Karpas-422 (cell line): ENCODE measurements around the gene OR5H14. TPM values are rescaled to one million over a fixed set of nuclear protein-coding genes. Genes with fewer than 3 reads are reported as not detected.

Source experiments
- DNase-seq: peaks from one replicate; pipeline ENCODE4 v3.0.0-alpha.2; 2015
- H2AFZ ChIP-seq: fragments of 200-600 bp; sonication (generic); 2 replicates; pipeline ENCODE4 v1.6.1; 2014; ENCODE audit warnings: antibody characterized with exemption, low read length, mixed read lengths
- H3K27ac ChIP-seq: fragments of 200-600 bp; sonication (generic); 2 replicates; pipeline ENCODE4 v1.5.1; 2014; ENCODE audit warnings: mild to moderate bottlenecking, low read length, moderate library complexity
- H3K27me3 ChIP-seq: fragments of 200-600 bp; sonication (generic); 2 replicates; pipeline ENCODE4 v1.6.1; 2014; ENCODE audit warnings: low read length, mixed read lengths
- H3K36me3 ChIP-seq: fragments of 200-600 bp; sonication (generic); 2 replicates; pipeline ENCODE4 v1.6.1; 2014; ENCODE audit warnings: low read length, mixed read lengths; ENCODE audit not compliant: insufficient read depth
- H3K4me1 ChIP-seq: fragments of 200-600 bp; sonication (generic); 2 replicates; pipeline ENCODE4 v1.6.1; 2014; ENCODE audit warnings: mild to moderate bottlenecking, low read length, mixed read lengths
- H3K4me2 ChIP-seq: fragments of 200-600 bp; sonication (generic); 2 replicates; pipeline ENCODE4 v1.6.1; 2014; ENCODE audit warnings: low read length, low read depth, mild to moderate bottlenecking; ENCODE audit not compliant: poor library complexity, severe bottlenecking
- H3K4me3 ChIP-seq: fragments of 200-600 bp; sonication (generic); 2 replicates; pipeline ENCODE4 v1.5.1; 2014; ENCODE audit warnings: mild to moderate bottlenecking, antibody characterized with exemption, low read length, mixed read lengths
- H3K79me2 ChIP-seq: fragments of 200-600 bp; sonication (generic); 2 replicates; pipeline ENCODE4 v1.6.1; 2014; ENCODE audit warnings: mild to moderate bottlenecking, low read length, mixed read lengths
- H3K9ac ChIP-seq: fragments of 200-600 bp; sonication (generic); 2 replicates; pipeline ENCODE4 v1.6.0; 2014; ENCODE audit warnings: low read length
- H3K9me2 ChIP-seq: fragments of 200-600 bp; sonication (generic), shearing (Covaris generic); replicated peaks from 2 replicates; pipeline ENCODE4 v1.6.0; 2014; ENCODE audit warnings: mild to moderate bottlenecking, low read length, moderate library complexity; ENCODE audit not compliant: insufficient read depth
- H3K9me3 ChIP-seq: fragments of 300-700, 200-600 bp; sonication (generic); 2 replicates; pipeline ENCODE4 v1.6.1; 2014; ENCODE audit warnings: low read length, mixed read lengths
- H4K20me1 ChIP-seq: fragments of 200-600 bp; sonication (generic); 2 replicates; pipeline ENCODE4 v1.6.1; 2014; ENCODE audit warnings: mild to moderate bottlenecking, antibody characterized with exemption, low read length, low read depth; ENCODE audit not compliant: insufficient read depth
- total RNA-seq: library from RNA; depleted of rRNA; stranded (reverse); fragments of >200 nt; shearing (Covaris generic); gene quantifications from 2 replicates; pipeline ENCODE4 v1.2.3, GENCODE V29; 2014; ENCODE audit warnings: low replicate concordance; rRNA removed

OR5H14 gene
- not detected in 2 replicates for total RNA-seq

DNA sequence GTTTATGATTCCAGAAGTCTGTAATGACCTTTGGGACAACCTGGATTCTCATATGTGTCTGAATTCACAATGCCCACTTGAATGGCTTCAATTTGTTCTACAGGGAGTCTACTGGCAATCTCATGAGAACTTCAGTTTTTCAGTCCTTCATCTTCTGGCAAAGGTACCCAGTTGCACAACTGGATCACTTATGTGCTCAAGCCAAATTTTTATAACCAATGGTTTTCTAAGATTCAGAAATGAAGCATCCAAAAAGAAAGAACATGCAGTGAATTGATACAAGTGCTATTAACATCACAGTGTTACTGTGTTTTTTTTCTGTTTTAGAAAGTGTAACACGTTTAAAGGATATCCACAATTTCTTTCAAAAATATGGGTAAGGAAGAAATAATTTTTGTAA is at the start of gene OR5H14:
OR5H14 (plus strand) TSS at position 301 of the 400 bp plus-strand sequence. CDS start 1,907 bp downstream, outside the sequence.
- H2AFZ ChIP-seq: no peak within 1 kb of the TSS
- H3K9me3 ChIP-seq: no peaks in the 10 kb centered on the region
- H3K9ac ChIP-seq: no peak within 1 kb of the TSS
- H4K20me1 ChIP-seq: no peaks in the 10 kb centered on the region
- H3K27ac ChIP-seq: no peak within 1 kb of the TSS
- DNase-seq: no peak
- no peak within 1 kb of the TSS for H3K4me2 ChIP-seq
- no peaks in the 10 kb centered on the region for H3K79me2 ChIP-seq
- no peaks in the 10 kb centered on the region for H3K4me1 ChIP-seq
- H3K9me2 ChIP-seq: no peaks in the 10 kb centered on the region
- H3K36me3 ChIP-seq: no peaks in the 10 kb centered on the region
- H3K27me3 ChIP-seq: no peaks in the 10 kb centered on the region
- H3K4me3 ChIP-seq: no peak within 1 kb of the TSS

DNA sequence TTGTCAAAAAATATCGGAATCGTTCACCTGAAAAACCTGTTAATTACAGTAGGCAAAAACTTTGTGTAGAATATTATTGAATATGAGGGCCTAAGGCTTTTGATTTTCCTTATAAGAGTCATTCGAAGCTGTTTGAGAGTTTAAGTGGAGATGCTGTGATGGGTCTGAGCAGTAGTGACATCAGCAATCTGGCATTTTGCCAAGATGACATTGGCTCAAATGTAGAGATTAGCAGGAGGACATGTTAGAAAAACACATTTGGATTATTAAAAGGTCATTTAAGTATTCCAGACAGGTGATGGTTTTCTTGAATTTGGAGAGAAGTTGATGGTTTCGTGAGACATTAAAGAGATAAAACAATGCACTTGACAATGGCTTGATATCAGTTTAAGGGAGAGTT is 47.4 kb upstream of the OR5H14 start:
- Histone ChIP-seq H3K9me3 (no peaks in the 10 kb centered on the region), H2AFZ (no peak overlapping the region), H3K4me3 (no peak overlapping the region), H3K27me3 (no peaks in the 10 kb centered on the region), H3K79me2 (no peaks in the 10 kb centered on the region), H3K9me2 (no peaks in the 10 kb centered on the region), H3K27ac (no peak overlapping the region), H3K9ac (no peak overlapping the region), H3K4me2 (no peak overlapping the region), H3K36me3 (no peaks in the 10 kb centered on the region), H3K4me1 (no peaks in the 10 kb centered on the region), H4K20me1 (no peaks in the 10 kb centered on the region)
- no peak for DNase-seq

DNA sequence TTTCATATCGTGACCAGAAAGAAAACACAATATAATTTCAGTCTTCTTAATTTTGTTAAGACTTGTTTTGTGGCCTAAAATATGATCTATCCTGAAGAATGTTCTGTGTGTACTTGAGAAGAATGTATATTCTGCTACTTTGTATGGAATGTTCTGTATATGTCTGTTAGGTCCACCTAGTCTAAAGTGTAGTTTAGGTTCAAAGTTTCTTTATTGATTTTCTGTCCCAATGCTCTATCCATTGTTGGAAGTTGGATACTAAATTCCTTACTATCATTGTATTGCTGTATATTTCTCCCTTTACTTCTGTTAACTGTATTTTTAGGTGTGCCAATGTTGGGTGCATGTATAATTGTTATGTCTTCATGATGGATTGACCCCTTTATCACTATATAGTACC is 39.1 kb upstream of the OR5H14 start:
- DNase-seq: no peak
- no peak overlapping the region for H3K4me3 ChIP-seq
- H2AFZ ChIP-seq: no peak overlapping the region
- H3K9me2 ChIP-seq: no peaks in the 10 kb centered on the region
- H3K9ac ChIP-seq: no peak overlapping the region
- H3K36me3 ChIP-seq: no peaks in the 10 kb centered on the region
- no peaks in the 10 kb centered on the region for H3K4me1 ChIP-seq
- no peaks in the 10 kb centered on the region; the same call in 1 of the 2 replicates for H3K9me3 ChIP-seq
- H3K4me2 ChIP-seq: no peak overlapping the region
- no peaks in the 10 kb centered on the region for H3K79me2 ChIP-seq
- H3K27ac ChIP-seq: no peak overlapping the region
- H3K27me3 ChIP-seq: no peaks in the 10 kb centered on the region
- no peaks in the 10 kb centered on the region for H4K20me1 ChIP-seq

DNA sequence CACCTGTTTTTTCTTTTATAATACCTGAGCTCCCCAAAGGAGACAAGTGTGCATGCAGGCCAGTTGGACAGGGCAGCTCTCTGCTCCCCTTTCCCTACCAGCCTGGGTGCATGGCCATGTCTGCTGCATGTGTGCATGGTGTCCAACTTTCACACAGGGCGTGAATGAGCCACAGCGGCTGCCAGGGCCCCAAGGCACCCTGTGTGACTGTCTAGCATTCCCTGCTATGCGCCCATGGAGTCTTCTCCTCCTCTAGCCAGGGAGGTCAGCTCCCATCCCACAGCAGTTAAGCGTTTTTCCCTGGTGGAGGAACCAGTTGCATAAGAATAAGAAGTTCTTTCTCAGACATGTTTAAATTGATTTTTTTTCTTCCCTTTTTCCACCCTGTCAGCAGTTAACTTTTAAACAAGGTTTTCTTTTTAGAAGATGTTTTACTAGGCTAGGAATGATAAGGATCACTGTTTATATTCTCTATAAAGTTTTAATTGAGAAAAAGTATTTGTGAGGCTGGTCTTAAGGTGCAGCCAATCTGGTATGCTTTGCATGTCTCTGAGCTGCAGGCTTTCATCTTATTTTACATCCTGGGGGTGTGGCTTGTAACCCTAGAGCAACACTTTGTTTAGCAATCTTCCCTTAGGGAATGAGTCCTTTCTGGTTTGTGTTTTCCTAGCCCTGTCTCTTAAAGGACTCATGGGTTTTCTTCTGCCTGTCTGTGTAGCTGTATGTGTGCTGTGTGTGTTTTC is 37.3 kb upstream of the OR5H14 start:
- Histone ChIP-seq H3K27me3 (no peaks in the 10 kb centered on the region), H3K9me3 (no peaks in the 10 kb centered on the region; the same call in 1 of the 2 replicates), H3K4me2 (no peak overlapping the region), H2AFZ (no peak overlapping the region), H3K79me2 (no peaks in the 10 kb centered on the region), H4K20me1 (no peaks in the 10 kb centered on the region), H3K4me3 (no peak overlapping the region), H3K27ac (no peak overlapping the region), H3K9ac (no peak overlapping the region), H3K36me3 (no peaks in the 10 kb centered on the region), H3K4me1 (no peaks in the 10 kb centered on the region), H3K9me2 (no peaks in the 10 kb centered on the region)
- DNase-seq: no peak

DNA sequence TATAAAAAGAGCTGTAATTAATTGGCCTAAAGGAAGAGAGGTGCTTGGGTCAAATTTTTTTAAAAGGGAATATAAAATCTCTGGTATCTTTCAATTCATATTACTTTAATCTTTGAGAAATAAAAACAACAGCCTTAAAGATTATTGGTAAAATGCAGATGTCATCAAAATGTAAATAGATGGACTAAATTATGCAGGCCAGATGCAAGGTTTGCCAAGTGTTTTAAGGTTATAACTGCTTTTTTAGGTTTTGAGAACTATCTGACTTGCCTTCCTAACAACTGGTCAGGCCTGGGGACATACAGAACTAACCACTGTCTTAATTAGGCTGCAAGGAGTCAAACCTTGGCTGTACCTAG is 36.8 kb upstream of the OR5H14 start:
- no peaks in the 10 kb centered on the region for H3K9me2 ChIP-seq
- no peak overlapping the region for H3K27ac ChIP-seq
- H3K4me3 ChIP-seq: no peak overlapping the region
- H3K4me2 ChIP-seq: no peak overlapping the region
- no peaks in the 10 kb centered on the region for H3K36me3 ChIP-seq
- no peaks in the 10 kb centered on the region; the same call in 1 of the 2 replicates for H3K9me3 ChIP-seq
- H3K9ac ChIP-seq: no peak overlapping the region
- H2AFZ ChIP-seq: no peak overlapping the region
- no peaks in the 10 kb centered on the region for H3K79me2 ChIP-seq
- no peaks in the 10 kb centered on the region for H3K4me1 ChIP-seq
- H3K27me3 ChIP-seq: no peaks in the 10 kb centered on the region
- DNase-seq: no peak
- H4K20me1 ChIP-seq: no peaks in the 10 kb centered on the region

DNA sequence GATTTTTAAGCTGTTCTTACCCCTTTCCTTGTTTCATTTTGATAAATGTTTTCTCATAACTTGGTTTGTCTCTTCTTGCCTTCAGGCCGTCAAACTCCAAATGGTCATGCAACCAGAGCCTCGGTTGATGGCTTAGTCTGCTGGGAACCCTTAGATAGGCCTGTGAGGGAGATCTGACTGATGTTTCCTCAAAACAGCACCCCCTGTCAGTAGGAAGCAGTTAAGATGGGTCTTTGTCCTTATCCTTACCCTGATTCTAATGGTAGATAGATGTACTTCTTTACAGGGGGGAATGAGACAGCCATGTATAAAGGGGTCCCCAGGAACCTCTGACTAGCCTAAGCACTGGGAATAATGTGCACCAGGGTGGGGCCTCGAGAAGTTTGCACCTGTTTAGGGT is 33.0 kb upstream of the OR5H14 start:
- no peaks in the 10 kb centered on the region for H3K79me2 ChIP-seq
- no peaks in the 10 kb centered on the region for H4K20me1 ChIP-seq
- no peaks in the 10 kb centered on the region; the same call in 1 of the 2 replicates for H3K9me3 ChIP-seq

DNA sequence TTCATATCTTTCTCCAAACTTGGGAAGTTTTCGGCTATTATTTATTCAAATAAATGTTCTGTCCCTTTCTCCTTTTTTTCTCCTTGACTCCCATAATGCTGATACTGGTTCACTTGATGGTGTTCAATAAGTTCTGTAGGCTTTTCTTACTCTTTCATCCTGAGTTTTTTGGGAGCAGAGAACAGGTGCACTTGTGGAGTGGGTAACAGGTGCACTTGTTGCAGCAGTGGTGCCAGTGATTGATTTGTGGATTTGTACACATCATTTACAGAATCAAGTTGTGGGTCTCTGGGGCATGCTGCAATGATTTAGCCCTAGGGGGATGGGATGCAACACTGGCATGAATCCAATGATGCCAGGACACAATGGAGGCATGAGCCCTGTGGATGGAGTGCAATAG is 31.6 kb upstream of the OR5H14 start:
- no peak overlapping the region for H3K27ac ChIP-seq
- H3K36me3 ChIP-seq: no peaks in the 10 kb centered on the region
- no peak overlapping the region for H2AFZ ChIP-seq
- no peak overlapping the region for H3K4me3 ChIP-seq
- no peak for DNase-seq
- H3K4me1 ChIP-seq: no peaks in the 10 kb centered on the region
- H4K20me1 ChIP-seq: no peaks in the 10 kb centered on the region
- no peak overlapping the region for H3K9ac ChIP-seq
- no peaks in the 10 kb centered on the region for H3K79me2 ChIP-seq
- H3K4me2 ChIP-seq: no peak overlapping the region
- H3K27me3 ChIP-seq: no peaks in the 10 kb centered on the region
- H3K9me3 ChIP-seq: no peaks in the 10 kb centered on the region; the same call in 1 of the 2 replicates
- H3K9me2 ChIP-seq: no peaks in the 10 kb centered on the region

More for the DNA sequence above, 33.0 kb upstream of the OR5H14 start:
- H3K4me1 ChIP-seq: no peaks in the 10 kb centered on the region
- no peak overlapping the region for H3K4me2 ChIP-seq
- no peak overlapping the region for H3K9ac ChIP-seq
- H3K27ac ChIP-seq: no peak overlapping the region
- H3K9me2 ChIP-seq: no peaks in the 10 kb centered on the region
- no peak overlapping the region for H2AFZ ChIP-seq
- H3K36me3 ChIP-seq: no peaks in the 10 kb centered on the region
- H3K27me3 ChIP-seq: no peaks in the 10 kb centered on the region
- no peak for DNase-seq
- H3K4me3 ChIP-seq: no peak overlapping the region

DNA sequence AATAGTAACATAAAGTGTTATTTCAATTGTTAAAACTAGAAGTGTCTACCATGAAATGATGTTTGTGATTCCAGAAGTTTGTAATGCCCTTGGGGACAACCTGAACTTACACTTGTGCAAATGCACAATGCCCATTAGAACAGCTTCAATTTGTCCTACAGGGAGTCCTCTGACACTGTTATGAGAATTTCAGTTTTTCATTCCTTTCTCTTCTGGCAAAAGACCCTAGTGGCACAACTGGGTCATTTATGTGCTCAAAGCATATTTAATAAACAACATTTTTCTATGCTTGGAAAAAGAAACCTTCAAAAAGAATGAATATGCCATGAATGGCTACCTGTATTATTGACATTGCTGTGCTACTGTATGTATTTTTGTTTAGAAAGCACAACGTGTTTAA is 16.9 kb upstream of the OR5H14 start, which contains the start of gene OR5H1:
OR5H1 (plus strand) TSS at position 301 of the 400 bp plus-strand sequence. CDS start 1,977 bp downstream, outside the sequence.
- no peaks in the 10 kb centered on the region for H3K4me1 ChIP-seq
- H4K20me1 ChIP-seq: no peaks in the 10 kb centered on the region

More for the DNA sequence above, 16.9 kb upstream of the OR5H14 start, which contains the start of gene OR5H1:
- no peaks in the 10 kb centered on the region for H3K79me2 ChIP-seq
- H3K9me3 ChIP-seq: no peaks in the 10 kb centered on the region
- no peaks in the 10 kb centered on the region for H3K36me3 ChIP-seq
- H3K4me2 ChIP-seq: no peak within 1 kb of the TSS
- no peak for DNase-seq
- H3K9ac ChIP-seq: no peak within 1 kb of the TSS
- no peaks in the 10 kb centered on the region for H3K9me2 ChIP-seq
- no peaks in the 10 kb centered on the region for H3K27me3 ChIP-seq
- no peak within 1 kb of the TSS for H3K27ac ChIP-seq
- no peak within 1 kb of the TSS for H2AFZ ChIP-seq
- H3K4me3 ChIP-seq: no peak within 1 kb of the TSS
